GM18867 (cell line): ENCODE results near the gene NELL1.

ENCODE experiments used
- ATAC-seq: cut with Tn5 transposase; IDR thresholded peaks from one replicate; pipeline ENCODE4 v1.9.1; 2021; ENCODE audit warnings: mild to moderate bottlenecking, moderate library complexity; ENCODE audit not compliant: unreplicated experiment

Gene NELL1

DNA sequence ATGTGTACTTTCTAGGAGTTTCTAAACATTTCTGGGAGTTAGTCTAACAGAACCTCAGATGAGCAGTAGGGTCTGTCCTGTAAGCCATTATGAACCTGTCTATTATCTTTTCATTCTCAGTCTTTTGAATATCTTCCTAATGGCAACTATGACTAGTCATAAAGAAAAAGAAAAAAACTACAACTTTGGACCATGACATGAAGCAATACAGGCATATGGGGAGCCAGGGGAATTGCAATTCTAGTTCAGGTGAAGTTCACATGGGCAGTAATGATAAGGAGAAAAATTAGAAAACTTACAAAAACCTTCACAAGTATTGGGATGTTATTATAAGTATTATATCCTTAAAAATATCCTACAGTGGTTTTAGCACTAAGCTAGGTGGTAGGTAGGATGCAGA, 874.5 kb downstream of the NELL1 start:
- no peak for ATAC-seq

DNA sequence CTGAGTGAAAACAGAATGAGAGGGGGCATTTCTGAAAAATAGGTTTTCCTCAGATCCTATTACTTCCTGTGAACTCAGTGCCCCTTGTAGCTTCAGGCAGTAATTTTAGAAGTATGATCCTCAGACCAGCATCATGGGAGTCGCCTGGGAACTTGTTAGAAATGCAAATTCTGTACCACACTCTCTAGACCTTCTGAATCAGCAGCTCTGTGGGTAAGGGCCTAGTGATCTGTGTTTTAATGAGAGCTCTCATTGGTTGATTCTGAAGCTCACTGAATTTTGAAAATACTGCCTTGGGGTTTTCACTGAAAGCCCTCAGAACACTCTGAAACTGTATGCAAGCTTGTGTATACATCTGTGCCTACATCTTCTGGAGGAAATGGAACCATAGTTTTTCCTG, 876.3 kb downstream of the NELL1 start:
- no peak for ATAC-seq

DNA sequence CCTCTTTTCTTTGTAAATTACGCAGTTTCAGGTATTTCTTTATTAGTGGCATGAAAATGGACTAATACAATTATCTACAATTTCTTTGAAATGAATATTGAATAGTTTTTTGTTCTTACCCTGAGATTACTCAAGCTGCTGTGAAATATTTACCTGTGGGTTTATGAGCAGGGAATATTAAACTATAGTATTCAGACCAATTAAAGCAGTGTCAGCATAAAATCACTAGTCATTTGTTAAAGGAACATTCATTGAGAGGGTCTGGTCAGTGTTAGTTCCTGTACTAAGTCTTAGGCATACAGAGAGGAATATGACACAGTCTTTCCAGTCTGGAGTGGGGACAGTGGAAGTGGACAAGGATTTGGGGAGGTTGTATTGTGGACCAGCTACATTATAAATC, 877.3 kb downstream of the NELL1 start:
- no peak for ATAC-seq

DNA sequence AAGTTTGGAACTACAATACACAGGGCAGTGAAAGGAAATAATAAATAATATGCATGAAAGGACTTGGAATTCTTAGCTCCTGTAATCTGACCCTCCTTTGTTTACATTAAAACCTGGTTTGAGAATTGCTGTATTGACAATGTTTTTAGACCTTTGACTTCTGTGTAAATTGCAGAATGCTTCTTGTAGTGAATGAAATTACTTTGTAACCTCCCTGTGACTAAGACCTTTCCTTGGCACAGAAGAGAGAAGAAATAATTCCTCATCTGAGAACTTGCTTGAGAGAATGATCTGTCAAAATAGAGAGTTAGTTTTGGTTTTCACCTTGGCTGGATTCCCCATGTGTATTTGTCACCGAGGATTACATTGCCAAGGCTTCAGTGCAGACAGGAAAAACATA, 883.5 kb downstream of the NELL1 start:
- ATAC-seq, result no peak

DNA sequence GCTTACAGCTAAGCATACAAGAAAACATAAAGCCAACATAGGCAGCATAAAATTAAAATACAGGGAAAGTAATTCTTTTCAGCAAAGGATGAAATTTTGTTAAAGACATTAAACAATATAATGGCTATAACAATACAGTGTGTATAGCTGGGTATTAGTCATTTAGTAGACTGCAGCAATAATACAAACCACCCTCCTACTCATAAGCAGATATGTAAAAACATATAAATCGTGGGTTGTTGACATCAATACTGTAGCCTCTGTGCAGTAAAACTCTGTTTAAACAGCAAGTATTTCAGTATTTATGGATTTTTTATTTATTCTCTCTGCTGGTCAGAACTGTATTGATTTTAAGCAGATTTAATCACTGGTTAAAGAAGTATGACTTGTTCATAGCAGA, 884.4 kb downstream of the NELL1 start:
- no peak for ATAC-seq

DNA sequence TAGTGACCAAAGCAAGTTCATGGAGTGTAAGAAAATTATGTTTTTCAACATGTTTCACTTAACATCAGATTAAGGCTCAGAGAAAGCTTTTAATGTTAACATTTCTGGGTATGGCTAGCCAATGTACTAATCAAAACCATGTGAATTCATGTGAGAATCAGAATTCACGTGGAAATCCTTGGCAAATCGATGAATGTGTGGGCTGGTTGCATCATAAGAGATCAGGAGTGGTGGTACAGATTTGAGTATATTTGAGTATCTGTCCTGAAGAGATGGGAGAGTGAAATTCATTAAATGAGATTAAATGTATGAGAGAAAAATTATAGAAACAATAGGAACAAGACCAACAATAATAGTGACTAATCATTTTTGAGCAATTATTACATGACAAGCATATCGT, 884.9 kb downstream of the NELL1 start:
- no peak for ATAC-seq

DNA sequence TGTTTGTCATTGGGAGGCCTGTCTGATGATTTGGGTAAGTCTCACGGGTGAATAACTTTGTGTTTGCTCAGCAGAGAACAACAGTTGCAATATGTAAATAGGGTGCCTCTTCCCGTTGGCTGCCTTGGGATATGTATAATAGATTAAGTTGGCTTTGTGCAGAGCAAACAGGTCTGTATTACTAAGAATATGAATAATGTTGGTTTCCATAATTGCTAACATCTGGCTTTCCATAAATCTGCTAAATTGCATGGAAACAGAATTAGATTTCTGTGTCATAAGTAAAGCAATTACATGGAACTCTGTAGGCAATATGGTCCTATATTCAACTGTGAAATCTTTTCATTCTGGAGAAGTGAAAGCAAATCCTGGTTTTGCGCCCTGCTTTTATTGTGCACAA, 887.5 kb downstream of the NELL1 start:
- no peak for ATAC-seq

DNA sequence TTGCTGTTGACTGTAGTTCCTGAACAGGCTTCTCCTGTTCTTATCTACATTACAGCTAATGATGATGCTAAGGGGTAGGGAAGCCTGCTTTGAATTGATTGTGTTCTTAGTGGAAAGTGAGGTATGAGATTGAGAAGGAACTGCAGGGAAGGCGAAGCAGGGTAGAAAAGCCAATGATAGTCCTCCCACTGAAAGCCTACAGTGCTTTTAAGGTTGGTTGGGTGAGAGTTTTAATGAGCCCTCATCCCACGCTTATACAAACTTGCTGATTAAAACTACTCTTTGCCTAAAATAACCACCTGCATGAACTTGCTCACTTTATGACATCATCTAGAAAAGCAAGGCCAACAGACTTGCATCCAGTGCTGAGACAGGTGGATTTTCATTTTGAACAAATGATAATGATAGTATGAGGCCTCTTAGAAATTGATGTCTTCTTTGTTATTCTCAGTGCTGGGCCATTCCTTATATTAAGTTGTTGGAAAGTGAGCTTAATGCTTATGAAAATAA, 891.1 kb downstream of the NELL1 start:
- no peak for ATAC-seq

DNA sequence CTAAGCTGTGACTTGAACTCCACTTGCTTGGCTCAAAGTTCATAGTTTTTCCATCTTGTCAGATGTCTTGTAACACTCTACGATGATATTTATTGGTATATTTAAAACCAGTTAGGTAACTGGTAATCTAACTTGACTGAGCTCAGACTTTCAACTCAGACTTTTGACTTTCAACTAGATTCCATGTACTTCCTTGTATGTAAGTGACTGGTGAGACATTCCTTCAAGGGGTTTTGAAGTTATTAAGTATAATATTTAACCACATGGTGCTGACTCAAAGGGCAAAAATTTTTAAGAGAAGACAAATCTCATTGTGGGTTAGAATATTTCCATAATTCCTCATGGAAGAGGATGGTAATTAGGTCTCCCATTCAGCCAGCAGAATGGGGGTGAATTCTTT, 892.2 kb downstream of the NELL1 start:
- ATAC-seq, result no peak

DNA sequence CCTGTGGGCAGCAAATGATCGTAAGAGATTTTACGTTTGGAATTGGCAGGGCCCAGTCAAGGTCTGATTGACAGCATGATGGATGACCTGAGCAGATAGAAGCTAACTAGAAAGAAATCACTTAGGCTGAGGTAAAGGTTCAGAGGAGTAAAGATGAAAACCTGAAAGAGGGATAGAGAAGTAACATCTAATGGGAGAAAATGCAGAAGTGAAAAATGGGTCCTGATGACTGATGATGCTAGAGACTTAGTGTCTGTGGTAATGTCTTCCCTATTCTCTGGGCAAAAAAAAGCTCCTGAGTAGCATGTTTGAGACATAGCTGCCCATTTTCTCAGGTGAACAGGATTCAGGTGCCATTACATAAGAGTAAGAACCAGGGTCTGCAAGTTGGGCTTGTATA, 894.7 kb downstream of the NELL1 start:
- ATAC-seq, result peak; percentile 53

DNA sequence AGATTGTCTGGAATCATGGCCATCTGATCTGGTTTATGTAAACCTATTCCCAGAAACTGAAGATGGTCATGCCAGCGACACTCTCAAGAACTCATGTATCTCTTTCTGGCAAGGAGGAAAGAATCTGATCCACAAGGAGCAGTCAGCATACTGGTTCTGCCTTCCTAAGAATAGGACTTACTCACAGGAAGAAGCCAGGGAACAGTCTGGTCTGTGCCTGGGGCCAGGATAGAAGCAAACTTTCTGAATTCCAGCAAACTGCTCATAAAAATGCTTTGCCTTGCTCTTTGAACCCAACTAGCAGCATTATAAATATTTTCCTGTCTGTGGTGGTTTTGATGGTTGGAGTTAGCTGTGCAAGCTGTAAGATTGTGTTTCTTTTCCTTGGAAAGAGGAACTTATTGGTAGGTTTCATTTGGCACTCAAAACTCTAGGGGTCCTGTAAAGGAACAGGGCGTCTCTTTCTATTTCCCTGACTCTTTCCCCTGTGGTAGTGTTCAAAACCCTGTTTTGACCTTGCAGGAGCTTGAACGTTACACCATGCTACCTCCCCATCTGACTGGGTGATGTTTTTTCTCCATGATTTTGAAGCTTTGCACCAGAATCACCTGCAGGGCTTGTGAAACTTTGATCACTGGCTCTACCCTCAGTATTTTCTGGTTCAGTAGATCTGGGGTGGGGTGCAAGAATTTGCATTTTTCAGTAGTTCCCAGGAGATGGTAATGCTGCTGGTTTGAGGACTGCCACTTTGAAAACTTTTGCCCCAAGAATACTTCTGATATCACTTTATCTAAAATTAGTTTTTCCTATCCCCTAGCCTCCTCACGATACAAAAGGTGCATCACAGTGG, 895.7 kb downstream of the NELL1 start:
- no peak for ATAC-seq

DNA sequence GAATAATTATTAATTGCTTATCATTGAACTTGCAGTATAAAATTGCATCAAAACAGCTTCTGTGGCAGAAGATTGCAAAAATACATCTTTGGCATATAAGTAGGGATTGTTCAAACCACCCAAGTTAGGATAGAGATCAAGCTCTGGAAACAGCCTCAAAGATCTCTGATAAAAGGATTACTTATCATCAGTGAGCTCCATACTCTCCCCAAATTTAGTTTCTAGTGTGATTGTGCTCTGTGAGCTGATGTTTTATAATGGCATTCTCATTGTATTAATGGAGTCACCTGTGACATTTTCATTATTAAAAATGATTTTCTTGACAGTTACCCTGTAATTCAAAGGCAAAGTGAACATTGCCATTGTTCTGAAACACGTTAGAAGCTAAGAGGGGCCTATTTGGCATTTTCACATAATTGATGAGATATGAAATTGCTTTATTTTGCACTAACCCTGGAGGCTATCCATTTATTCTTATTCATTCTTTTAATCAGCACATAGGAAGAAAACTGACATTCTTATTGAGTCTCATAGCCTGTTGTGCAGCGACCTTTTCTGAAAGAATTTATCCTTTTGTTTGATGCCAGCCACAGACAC, 897.2 kb downstream of the NELL1 start:
- no peak for ATAC-seq

DNA sequence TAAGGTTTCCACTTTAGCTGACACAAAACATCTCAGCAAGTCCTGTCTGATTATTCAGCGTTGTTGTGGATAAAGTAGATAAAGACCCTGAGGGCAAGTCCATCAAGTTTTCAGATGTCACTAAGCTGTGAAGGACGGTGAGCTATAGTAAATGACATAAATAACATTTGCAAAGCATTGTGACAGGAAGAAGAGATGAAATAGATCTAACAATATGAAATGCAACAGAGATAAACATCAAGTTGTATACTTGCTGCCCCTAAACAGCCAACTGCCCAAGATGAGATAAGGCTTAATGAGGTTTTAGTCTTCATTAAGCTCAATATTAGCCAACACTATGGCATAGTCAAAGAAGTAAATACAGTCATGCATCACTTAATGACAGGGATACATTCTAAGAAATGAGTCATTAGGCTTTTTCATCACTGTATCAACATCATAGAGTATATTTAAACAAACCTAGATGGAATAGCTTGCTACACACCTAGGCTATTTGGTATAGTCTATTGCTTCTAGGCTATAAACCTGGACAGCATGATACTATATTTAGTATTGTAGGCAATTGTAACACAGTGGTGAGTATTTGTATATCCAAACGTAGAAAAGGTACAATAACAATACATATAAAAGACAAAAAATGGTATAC, 898.4 kb downstream of the NELL1 start:
- ATAC-seq, result no peak

DNA sequence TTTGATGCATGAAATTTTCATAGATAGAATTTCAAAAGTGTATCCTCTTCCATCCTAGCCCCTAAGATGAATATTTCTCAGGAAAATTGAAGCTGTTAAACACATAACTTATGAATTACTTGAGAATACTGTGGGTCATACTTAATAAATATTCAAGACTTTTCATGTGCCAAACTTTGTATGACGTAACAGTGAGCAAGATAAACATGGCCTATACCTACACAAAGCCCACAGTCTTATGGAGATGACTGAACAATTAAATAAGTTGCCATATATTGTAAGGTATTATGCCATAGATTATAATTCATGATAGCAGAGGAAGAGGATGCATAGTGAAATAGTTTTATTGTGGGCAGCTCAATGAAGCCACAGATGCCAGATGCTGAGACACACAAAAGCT, 902.8 kb downstream of the NELL1 start:
- ATAC-seq, result no peak

DNA sequence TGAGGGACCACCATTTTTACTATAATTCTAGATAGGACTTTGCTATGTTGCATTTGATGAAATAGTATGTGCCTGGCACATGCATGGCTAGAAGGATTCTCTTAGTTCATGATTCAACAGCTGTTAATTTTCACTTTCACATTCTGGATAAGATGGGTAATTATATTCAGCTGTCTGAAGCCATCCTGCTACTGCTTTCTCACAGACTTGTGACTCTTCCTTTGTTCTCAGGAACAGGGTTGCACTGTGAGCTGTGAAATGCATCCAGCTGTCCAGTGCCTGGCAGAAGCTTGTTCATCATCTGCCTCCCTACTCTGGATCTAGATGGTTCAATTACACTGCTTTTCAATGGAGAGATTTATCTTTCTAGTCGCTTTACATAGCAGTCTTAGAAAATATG, 913.4 kb downstream of the NELL1 start:
- ATAC-seq, result no peak

DNA sequence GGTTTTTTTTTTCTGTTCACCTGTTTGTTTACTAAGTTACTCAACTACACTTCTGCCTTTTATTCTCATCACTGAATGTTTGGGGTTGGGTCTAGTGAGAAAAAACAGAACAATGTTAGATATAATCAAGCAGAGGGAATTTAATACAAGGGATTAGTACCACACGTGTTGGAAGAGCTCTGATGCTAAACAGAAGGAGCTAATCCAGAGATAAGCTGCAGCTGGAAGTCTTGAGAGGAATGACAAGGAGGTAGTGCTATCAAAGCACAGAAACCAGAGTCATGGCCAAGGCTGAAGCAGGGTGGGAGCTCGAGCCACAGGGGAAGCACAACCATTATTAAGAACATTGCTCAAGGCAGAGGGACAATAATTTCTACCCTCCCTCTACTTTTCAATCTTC, 919.4 kb downstream of the NELL1 start:
- ATAC-seq, result no peak

DNA sequence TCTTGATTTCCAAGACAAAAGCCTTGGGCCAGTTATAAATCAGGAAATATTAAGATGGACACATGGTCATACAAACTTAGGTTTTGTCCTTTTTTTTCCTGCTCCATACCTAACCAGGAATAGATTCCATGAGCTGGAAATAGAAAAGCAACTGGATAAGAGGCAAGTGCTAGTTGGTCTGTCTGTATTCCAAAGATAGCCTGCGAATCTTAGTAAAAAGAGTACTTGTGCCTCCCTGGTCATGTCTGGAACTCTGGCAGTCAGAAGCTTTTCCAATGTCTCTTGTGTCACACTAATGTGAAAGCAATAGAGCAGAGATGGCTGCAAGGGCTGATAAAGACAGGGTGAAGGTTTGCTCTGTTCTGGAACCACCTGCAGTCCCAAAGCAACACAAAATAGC, 933.3 kb downstream of the NELL1 start:
- ATAC-seq, result no peak

DNA sequence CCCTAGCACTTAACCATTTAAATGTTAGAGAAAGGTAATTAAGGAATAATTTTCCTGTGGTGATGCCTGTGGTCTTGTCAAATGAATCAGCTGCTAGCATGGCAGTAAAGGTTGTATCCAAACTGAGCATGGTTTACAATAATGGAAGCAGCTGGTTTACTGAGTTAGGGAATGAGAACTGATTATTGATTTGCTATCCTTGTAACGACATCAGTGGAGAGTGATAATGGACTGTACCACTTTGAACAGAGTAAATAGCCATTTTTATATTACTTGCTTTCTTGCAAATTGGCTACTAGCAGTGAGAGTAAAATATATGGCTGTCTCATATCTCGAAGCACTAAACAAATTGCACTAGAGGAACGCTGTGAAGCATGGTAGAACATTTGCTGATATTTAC, 934.5 kb downstream of the NELL1 start:
- no peak for ATAC-seq

DNA sequence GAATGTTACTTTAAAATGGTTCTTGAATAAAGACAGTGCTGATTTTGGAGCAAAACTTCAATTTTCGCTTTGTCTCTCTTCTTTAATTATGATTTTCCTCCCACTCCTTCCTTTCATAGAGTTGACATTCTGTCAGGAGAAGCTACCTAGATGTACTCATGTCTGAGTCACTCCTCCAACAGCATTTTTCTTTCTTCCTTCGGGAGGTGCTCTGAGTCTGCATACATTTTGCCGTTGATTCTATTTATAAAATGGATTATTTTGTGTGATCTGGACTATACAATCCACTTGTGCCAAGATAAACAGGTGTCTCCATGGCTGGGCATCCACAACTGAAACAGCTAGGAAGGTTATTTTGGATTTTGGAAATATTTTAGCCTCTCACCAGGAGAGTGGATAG, 935.2 kb downstream of the NELL1 start:
- ATAC-seq, result no peak

DNA sequence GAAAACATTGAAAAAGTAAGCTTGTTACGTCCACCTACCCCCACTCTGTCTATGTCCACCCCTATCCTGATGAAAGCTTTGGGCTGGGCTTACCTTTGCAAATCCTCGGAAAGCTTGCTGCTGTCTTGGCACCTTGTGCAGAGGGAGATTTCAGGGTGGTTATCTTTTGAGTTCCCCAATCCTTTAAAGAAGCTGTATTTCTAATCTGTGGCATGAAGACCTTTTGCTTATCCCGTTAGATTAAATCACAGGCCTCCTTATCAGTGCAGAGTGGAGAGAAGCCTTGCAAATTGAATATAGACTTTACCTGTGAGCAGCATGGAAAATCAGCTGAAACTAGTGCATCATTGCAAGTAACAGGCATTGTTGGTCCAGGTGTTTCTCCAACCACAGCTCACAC, 942.9 kb downstream of the NELL1 start:
- ATAC-seq, result no peak

DNA sequence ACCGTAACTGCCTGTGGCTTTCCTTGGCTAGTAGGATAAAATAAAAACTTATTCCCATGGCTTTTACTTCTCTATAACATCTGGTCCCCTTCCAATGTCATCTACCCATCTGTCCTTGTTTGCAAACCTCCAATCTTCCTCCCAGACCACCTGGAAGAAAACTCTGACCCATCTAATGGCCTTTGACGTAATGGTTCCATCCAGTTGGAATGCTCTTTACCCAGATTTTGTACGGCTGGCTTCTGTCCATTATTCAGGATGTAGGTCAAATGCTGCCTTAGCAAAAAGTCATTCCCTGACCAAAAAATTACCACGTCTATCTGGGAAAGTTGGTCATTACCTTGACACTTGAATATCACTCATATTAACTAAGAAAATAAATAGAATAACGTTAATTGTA, 945.6 kb downstream of the NELL1 start:
- ATAC-seq, result no peak

DNA sequence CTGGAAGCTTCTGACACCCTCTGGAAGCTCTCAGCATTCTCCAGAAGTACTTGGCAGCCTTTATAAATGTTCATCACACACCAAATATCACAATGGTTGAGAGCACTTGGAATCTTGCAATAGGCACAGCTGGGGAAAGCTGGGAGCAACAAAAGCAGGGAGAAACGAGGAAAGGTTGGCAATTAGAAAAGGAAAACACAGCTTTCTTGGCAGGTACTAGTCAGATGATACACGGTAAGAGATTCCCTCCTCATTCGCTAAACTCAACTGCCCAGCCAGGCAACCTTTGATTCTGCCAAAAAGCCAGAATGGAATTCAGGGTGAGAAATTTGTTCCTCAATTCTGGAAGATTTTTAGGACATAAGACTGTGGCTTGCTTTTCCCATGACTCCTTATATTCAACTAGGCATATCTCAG, 946.6 kb downstream of the NELL1 start:
- ATAC-seq, result no peak
